ENCODE results near the gene AQP6.
"Not testable (repeated sequence)": the region's sequence is repeated elsewhere in the genome, so short reads cannot be mapped to it uniquely, and the experiment has no call there.

AQP6 gene

DNA sequence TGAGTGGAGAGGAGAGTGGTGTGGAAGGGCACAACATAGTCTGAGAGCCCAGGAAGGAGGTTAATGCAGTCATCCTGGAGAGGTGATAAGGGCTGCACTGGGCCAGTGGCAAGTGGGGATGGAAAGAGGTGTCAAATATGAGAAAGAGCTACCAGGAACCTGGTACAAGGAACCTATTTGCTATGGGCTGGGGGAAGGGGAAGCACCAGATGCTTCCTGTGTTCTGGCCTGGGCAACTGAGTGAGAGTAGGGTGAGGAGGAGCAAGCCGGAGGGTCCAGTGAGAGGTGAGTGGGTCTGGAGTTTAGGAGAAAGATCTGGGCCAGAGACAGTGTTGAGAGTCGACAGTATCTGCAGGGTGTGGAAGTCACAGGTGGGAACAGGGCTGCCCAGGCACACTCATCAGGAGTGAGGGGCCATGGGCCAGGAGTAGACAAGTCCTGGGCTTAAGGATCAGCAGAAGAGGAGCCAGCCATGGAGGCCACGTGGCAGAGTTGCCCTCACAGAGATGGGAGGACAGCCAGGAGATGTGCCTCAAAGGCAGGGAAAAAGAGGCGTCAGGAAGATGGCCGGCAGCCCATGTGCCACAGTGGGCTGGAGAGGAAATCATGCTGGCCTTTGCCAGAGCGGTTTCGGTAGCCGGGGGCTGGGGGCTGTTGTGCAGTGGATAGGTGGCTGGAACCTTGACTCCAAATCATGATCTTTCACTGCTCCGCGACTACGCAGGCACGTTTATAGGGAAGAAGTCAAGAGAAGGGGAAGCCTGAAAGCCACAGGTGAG is 2.9 kb upstream of the AQP6 start:
- DNase-seq (ENCODE audit: low read depth, low spot score) = no peak

DNA sequence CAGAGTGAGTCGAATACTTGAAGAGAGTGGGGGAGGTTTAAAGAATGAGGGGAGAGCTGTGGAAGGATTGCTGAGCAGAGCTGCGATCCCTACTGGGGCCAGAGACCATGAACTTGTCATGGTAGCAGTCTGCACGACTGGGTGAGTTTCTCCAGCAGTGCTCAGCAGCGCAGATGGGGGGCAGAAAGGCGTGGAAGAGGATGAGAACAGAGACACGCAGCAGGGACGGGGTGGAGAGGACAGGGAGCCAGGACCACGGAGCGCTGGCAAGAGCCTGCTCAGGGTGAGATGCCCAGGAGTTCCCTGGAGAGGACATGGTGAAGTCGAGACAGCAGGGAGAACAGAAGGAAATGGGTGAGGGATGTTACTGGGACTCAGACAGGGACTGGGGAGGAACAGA is 2.1 kb upstream of the AQP6 start:
- DNase-seq (ENCODE audit: low read depth, low spot score) = no peak

DNA sequence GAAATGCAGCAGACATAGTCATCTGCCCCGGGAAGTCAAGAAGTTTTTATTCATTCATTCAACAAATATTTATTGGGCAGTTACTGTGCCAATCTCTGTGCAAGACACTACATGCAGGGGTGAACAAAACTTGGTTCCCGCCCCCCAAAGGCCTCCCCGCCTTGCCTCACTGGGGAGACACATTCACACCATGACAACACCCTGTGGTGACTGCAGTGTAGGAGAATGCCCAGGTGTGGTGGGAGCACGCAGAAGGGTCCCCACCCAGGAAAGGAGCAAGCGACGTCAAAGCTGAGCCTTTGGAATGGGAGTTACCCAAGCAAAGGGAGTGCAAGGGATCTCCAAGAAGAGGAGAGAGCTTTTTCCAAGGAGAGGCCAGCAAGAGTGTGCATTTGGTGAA is 1.6 kb upstream of the AQP6 start:
- DNase-seq (ENCODE audit: low read depth, low spot score) = no peak

DNA sequence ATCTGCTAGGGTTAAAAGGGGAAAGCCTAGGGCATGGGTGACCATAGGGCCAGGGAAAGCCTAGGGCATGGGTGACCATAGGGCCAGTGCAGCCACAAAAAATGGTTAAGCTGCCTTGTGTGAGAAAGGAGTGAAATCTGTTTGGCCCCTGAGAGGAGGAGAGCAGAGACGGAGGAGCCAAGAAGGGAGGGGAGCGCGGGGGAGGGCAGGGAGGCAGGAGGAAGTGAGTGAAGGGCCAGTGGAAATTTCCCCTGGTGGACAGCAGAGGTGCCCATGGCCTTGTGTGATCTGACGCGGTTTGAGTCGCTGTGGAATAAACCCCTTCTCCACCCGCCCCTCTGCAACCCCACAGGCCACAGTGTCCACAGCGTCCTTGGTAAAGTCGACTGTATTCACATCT is 618 bp upstream of the AQP6 start:
- DNase-seq (ENCODE audit: low read depth, low spot score) = no peak

DNA sequence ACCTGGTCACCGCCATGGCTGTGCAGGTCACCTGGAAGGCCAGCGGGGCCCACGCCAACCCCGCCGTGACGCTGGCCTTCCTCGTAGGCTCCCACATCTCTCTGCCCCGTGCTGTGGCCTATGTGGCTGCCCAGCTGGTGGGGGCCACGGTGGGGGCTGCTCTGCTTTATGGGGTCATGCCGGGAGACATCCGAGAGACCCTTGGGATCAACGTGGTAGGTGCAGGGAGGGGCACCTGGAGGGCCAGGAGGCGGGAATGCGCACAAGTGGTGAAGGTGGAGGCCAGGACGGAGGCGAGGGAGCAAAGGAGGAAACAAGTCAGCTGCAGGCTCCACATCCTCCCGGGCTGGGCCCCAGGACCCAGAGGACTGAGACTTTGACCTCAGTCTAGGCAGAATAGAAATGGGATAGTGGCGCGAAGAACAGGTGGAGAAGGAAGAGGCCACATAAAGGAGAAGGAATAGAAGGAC is 649 bp downstream of the AQP6 start:
- DNase-seq (ENCODE audit: low read depth, low spot score) = no peak

DNA sequence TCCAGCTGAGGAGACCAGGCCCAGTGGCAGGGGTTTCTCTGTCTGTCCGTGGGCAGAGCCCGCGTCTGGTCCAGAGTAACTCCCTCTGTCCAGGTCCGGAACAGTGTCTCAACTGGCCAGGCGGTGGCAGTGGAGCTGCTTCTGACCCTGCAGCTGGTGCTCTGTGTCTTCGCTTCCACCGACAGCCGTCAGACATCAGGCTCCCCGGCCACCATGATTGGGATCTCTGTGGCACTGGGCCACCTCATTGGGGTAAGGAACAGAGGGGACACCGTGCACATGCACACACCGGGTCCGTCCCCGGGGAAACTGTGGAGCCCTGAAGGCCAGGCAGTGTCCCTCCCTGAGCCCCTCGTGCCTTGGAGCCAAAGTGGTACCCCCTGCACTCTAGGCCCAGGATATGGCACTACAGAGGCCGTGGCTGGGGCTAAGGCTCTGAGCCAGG is 1.5 kb downstream of the AQP6 start:
- peak; percentile 80 for DNase-seq (ENCODE audit: low read depth, low spot score)

DNA sequence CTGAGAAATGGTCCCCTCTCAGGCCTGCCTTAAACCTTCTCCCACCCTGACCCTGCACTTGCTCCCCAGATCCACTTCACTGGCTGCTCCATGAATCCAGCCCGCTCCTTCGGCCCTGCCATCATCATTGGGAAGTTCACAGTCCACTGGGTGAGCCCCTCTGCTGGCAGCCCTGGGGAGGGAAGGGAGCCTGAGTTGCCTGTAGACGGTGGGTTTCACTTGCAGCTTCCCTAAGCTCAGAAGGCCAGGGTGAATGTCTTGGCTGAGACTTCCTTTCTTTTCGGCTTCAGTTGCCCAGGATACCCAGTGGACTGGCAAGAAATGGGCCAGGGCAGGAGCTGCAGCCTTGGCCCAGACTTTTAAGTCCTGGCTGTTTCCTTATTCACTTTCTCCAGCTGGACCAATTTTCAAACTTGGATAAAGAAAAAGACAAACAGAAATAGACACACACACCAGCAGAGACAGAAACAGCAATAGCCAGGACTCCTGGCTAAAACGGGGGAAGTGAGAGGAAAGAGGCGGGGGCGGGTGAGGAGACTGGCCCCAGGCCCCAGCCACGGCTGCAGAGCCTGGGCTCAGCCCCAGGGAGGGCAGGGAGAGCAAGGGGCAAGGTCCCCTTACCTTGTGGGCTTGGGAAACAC is 2.0 kb downstream of the AQP6 start:
- DNase-seq (ENCODE audit: low read depth, low spot score) = no peak

DNA sequence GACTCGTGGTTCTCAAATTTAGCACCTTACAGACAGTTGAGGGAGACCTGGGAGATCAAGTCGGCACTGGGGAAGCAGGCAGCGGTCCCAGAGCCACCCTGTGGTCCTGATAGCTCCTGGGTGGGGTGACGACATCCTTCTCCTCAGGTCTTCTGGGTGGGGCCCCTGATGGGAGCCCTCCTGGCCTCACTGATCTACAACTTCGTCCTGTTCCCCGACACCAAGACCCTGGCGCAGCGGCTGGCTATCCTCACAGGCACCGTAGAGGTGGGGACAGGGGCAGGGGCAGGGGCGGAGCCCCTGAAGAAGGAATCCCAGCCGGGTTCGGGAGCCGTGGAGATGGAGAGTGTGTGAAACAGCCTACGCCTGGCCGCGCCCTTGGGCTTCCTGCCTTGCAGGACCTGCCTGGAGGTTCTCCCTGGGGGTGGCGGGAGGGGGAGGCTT is 2.6 kb downstream of the AQP6 start:
- no peak for DNase-seq (ENCODE audit: low read depth, low spot score)

DNA sequence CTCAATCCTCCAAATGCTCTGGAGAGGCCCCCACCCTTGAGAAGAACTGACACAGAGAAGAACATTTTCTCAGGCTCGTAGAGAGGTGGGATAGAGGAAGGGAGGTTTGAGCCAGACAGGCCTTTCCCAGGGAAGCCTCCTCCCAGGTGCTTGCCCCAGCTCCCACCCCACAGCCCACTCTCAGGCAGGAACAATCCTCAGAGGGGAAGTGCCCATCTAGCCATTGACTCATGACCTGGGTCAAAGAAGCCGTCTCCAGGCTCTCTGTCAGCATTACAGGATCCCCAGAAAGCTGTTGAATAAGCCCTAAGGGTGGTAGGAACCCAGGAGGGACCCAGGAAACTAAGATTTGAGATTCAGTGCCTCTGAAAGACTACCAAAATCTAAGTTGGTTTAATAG is 3.8 kb downstream of the AQP6 start:
- no peak for DNase-seq (ENCODE audit: low read depth, low spot score)

DNA sequence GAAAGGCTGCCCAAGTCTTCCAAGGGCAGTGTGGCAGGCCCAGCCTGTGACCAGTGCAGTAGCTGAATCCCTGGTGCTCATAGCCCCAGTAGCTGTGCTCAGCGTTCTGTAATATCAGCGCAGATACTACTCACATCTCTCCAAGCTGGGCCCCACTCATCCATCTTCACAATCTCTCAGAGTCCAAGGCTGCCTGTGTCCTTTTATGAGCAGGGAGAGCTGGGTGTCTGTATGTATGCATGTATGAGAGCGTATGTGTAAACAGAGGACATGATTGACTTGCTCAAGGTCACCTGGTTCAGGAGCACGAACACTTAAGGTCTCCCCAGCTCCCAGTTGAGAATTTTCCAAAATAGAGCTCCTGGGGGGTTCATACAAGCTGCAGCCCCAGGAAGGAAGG is 5.4 kb downstream of the AQP6 start:
- no peak for DNase-seq (ENCODE audit: low read depth, low spot score)

DNA sequence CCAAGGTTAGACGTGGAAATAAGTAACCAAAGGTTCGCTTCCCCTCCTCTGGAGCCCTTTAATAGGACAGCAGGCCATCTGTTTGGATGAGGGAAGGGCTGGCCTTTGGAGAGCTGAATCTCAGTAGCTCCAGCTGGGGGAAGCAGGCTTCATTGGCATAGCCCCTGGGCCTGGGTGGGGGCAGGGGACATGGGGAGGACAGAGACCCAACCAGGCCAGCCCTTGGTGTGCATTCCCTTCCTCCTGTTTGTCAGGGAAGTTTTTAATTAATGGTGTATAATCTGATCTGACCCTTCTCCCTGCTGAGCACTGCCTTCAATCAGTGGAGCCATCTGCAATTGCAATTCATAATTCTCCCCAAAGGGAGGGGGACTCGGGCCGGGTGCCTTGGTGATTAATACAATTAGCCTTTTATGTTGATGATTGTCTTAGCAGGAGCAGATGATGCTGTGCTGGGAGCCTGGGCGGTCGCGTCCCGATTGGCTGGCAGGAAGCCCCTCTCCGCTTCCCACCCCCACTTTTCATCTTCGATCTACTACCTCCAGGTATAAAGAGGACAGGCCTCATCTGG is 6.4 kb downstream of the AQP6 start:
- no peak for DNase-seq (ENCODE audit: low read depth, low spot score)

DNA sequence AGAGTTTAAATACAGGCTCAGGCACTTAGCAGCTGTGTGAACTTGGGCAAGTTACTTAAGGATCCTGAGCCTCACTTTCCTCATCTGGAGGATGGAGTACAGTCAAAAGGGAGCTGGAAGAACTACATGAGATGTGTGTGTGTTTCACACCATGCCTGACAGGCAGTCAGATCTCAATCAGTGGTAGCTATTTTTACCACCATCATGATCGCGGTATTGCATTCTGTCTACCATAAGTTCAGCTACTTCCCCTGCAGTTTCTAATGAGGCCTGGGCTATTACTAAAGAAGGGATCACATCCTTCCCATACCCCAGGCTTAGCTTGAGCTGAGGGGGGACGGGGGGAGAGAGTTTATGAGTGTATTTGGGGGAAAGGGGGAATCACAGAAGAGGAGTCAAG is 7.0 kb downstream of the AQP6 start:
- DNase-seq (ENCODE audit: low read depth, low spot score) = no peak

DNA sequence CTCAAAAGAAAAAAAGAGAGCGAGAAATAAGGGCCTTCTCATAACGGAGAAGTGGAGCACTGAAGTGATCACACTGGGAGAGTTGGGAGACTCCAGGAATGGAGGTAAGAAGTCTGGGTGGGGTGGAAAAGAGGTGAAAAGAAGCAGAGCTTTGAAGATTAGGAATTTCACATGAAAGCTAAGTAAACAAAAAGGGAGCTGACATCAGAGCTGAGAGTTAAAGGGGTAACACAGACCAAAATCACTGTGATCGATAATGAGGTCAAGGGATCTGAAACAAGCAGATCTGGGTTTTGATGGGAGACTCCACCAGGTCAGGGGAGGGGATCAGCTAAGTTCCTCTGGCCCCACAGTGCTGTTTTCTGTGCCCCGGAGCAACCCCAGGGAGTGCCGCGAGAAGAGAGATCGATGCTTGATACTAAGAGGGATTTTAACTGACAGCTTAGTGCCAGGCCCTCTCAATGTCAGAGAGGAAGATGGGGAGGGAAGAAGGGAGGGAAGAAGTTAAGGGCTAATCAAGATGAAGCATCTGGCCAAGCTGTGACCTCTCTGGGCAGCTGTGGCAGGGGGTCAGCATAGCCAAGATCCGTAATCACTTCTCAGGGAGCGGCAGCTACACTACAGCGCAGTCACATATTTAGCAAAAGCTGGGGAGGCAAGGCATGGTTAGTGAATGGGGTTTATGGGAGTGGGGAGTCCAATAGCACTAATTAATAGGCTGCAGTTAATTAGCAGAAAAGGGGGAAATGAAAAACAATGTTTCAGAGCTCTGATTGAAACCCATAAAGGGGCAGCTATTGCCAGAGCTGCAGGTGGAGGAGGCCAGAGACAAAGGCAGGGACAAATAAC is 8.0 kb downstream of the AQP6 start:
- no peak for DNase-seq (ENCODE audit: low read depth, low spot score)

DNA sequence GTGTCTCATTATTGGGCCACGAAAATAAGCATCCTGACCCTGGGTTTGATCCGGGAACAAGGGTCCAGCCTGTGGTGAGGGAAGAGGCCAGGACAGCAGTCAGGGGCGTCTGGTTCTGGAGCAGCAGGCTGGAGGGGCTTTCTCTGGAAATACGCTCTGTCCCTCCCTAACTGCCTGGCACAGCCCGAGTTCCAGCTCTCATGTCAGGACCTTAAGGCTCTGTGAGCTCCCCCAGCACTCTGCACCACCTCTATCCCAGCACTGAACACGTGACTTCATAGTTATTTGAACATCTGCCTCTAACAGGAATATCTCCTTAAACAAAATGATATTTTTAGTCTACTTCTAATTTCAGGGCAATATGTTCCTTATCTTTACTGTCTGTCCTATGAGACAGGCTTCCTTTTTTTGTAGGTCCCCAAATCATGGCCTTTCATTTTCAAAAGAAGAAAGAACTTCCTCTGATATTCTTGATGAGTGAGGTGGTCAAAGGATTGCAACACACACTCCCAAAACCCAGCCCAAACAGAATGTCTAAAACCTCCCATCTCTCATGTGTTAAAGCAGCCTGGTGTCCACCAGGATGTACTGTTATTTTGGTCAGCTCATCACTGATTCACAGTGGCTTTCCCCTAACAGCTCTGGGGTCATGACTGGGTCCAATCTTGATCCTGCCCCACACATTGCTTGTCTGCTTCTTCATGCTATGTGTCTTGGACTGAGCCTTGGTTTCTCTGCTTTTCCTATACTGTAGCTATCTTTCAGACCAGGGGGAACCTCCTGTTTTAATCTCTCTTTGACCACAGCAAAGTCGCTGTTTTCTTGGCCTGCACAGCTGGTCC is 9.7 kb downstream of the AQP6 start:
- DNase-seq (ENCODE audit: low read depth, low spot score) = no peak

DNA sequence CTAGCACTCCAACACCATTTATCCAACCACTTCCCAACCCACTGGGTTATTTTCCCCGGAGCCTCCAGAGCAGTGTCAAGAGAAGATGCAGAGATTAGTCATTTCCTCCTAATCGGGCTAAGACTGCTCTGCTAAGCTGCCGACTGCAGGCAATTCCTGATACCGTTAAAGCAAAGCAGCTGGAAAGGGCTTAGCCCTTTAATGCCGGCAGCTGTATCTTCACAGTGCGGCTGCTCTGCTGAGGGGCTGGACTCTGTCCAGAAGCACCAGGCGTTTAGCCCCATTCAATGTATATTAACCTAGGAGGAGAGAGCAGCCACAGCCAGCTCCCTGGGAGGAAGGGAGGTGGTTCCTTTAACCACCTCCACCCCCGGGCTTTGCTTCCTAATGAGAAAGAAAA is 11.1 kb downstream of the AQP6 start:
- DNase-seq (ENCODE audit: low read depth, low spot score) = peak; percentile 62

DNA sequence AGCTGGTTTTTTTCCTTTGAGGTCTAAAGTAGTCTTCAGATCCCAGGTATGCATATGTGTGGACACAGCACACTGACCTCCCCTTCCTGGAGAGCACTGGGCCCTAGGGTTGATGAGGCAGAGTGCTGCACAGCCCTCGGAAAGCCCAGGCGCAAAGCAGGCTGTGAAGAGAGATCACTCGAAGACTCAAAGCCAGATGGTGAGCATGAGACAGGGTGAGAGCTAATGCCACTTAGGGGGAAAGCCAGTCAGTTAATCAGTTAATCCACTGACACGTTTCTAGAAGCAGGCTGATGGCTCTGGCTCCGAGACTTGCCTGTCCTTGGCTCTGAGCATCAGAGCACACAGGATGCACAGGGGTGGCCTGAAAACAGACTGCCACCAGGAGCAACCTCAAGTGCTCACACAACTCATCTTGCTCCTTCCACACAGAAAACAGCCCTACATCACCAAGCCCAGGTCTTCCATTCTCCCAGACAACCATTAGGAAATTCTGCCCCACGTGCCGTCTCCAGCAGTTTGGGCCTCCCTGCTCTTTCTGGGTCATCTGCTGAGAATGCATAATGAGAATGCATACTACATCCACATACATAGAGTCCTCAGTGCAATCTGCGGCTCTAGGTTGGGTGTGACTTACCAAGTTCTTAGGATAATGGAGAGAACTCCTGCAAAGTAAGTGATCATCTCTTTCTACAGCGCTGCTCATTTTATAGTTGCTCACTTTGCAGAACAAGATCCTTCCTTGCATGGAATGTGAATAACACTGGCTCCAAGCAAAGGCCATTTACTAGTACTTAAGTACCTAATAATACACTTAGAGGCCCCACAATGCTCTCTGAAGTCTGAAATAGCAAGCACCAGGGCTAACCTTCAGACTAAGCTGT is 12.0 kb downstream of the AQP6 start:
- no peak for DNase-seq (ENCODE audit: low read depth, low spot score)

DNA sequence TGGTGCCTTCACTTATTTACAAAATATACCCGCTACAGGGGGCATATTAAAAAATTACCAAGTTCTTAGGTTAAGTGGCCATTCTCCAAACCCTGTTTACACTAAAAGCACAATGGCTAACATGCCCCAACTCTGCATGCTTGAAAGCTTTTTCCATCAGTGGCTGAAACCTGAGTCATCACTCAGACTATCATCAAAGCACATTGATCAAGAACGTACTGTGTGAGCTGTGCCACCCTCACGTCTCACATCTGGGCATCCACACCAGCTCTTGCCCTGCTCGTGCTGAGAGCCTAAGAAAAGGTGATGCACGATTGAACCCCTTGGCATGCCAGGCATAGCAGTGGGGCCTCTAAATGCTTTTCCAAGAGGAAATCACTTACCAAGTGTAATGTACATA is 13.2 kb downstream of the AQP6 start:
- DNase-seq (ENCODE audit: low read depth, low spot score) = peak; percentile 45

DNA sequence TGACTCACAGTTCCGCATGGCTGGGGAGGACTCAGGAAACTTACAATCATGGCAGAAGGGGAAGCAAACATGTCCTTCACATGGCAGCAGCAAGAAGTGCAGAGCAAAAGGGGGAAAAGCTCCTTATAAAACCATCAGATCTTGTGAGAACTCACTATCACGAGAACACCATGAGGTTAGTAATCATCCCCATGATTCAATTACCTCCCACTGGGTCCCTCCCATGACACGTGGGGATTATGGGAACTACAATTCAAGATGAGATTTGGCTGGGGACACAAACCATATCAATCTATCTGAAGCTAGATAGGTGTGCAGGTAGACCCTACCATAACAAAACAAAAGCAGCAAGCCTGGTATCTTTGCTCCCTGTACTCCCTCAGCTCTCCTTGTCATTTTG is 13.7 kb downstream of the AQP6 start:
- DNase-seq (ENCODE audit: low read depth, low spot score) = not testable (repeated sequence)

DNA sequence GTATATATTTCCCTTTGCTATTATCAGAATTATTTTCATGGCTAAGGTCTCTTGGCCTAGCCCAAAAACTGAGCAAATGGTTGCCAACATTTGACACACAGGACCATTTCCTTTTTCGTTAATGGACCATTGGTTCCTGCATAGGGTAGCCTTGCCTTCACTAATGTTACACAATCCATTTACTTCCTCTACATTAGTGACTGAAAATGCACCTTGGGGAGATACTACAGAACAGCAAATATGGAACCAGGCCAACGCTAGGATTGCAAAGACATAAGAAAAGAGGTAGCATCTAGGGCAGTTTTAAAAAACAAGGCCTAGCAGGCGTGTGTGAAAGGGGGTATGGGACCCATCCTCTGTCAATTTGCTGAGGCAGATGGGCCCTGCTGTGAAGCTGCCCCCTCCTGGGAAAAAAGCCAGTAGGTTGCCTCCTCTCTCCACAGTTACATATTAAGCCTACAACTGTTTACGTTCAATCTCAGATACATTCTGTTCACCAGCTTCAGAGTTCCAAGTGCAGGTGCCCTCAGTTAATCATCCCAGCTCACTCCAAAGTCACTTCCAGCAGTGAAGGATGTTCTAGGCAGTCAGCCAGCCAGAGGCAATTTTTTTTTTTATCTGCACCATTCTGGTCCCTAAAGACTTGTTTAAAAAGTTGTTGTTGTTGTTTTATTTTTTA is 15.0 kb downstream of the AQP6 start:
- DNase-seq (ENCODE audit: low read depth, low spot score) = no peak
